ENCODE measurements around the gene FKBP14. TPM values are rescaled to one million over a fixed set of nuclear protein-coding genes. Genes with fewer than 3 reads are reported as not detected.
A peak's percentile ranks its signal among the peaks of the same experiment; 100 is the strongest.

The FKBP14 gene
- total RNA-seq, 1 experiment from 2014 or later: 11.5 TPM

DNA sequence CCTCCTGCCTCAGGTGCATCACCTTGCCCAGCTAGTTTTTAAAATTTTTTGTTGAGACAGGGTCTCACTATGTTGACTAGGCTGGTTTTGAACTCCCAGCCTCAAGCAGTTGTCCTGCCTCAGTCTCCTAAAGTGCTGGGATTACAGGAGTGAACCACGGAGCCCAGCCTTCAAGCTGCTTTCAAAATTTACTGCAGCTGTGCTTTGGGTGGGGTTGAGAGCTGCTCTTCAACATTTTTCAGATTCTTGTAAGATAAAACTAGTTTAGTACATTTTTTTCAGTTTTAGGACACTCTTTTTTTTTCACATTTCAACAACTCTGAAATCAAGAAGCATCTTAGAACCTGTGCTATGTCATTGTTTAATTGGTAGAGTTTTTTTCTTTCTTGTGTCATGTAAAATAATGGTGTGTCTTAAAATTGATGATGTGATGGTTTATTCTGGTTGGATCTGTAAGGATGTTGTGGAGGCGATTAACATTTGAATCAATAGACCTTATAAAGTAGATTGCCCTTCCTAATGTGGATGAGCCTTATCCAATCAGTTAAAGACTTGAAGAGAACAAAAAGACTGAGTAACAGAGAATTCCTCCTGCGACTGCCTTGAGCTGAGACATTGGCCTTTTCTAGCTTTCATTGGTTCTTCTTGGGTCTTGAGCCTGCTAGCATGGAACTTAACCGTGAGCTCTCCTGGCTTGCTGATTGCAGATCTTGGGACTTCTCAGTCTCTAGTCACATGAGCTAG is 15.2 kb upstream of the FKBP14 start:
- Histone ChIP-seq H4K8ac (replicated peaks; ENCODE audit: insufficient read length, low read depth, low read length) (no peak overlapping the region), H3K23me2 (ENCODE audit: insufficient read length, low read depth, low read length, poor library complexity, severe bottlenecking) (no peaks in the 10 kb centered on the region), H3T11ph (ENCODE audit: low read length) (no peak overlapping the region), H3K9me3 (ENCODE audit: control insufficient read depth, low read depth, low read length) (no peaks in the 10 kb centered on the region), H3K14ac (ENCODE audit: insufficient read depth, low read length) (no peak overlapping the region), H2BK120ac (ENCODE audit: low read depth, low read length, poor library complexity, severe bottlenecking) (no peak overlapping the region), H2AK5ac (ENCODE audit: insufficient read length, low read length) (no peak overlapping the region), H4K20me1 (ENCODE audit: control insufficient read depth, insufficient read depth, insufficient read length) (no peaks in the 10 kb centered on the region), H2BK20ac (ENCODE audit: low read depth, low read length, poor library complexity, severe bottlenecking) (no peak overlapping the region), H3K4me1 (ENCODE audit: insufficient read depth, low read length) (peaks cover 4% of the 10 kb centered on the region), H3K4me2 (ENCODE audit: insufficient read depth, insufficient read length, low read length) (no peak overlapping the region), H3K27me3 (ENCODE audit: insufficient read depth, low read length) (no peaks in the 10 kb centered on the region), H3K27ac (ENCODE audit: insufficient read length, low read depth, low read length) (no peak overlapping the region), H3K4ac (ENCODE audit: low read depth, low read length) (no peak overlapping the region), H2AFZ (ENCODE audit: low read length) (no peak overlapping the region), H3K79me2 (ENCODE audit: insufficient read depth, low read length) (peaks cover 11% of the 10 kb centered on the region; the same call in 1 of the 2 replicates), H2BK5ac (ENCODE audit: insufficient read length, low read length) (no peak overlapping the region), H2BK12ac (ENCODE audit: insufficient read length, low read depth, low read length) (no peak overlapping the region), H3K79me1 (ENCODE audit: insufficient read depth, low read depth, low read length, poor library complexity, severe bottlenecking) (peaks cover 24% of the 10 kb centered on the region), H3K56ac (ENCODE audit: insufficient read length, low read depth, low read length) (no peak overlapping the region), H4K91ac (ENCODE audit: insufficient read length, low read depth, low read length) (no peak overlapping the region), H3K9ac (ENCODE audit: extremely low read depth, insufficient read length, low read length) (no peak overlapping the region), H4K5ac (ENCODE audit: insufficient read length, low read depth, low read length) (no peak overlapping the region), H3K18ac (ENCODE audit: insufficient read length, low read depth, low read length) (no peak overlapping the region), H3K23ac (ENCODE audit: insufficient read length, low read depth, low read length) (no peak overlapping the region), H2BK15ac (ENCODE audit: low read depth, low read length) (no peak overlapping the region)
- no peak overlapping the region for H3K4me3 Mint-ChIP-seq
- DNase-seq: no peak
- WGBS (ENCODE audit: extremely low coverage, insufficient read length, low lambda C conversion rate): no CpG with 5 or more reads among the region's 4 CpGs
- H3K36me3 Mint-ChIP-seq (ENCODE audit: insufficient read depth in 1 of 3, low read depth in 3 of 3): peaks cover 4 to 20% (median 18%) of the 10 kb centered on the region in 3 experiments; a peak in 5 of 7 replicates
- H3K27me3 Mint-ChIP-seq (ENCODE audit: low read depth): no peaks in the 10 kb centered on the region
- TF ChIP-seq CTCF (conservative IDR thresholded peaks at IDR 0.05): no peak
- H3K27ac Mint-ChIP-seq: peak overlapping the region in 2 of 3 experiments; percentile 7 to 91; a peak in 3 of 7 replicates
- peaks cover 20 to 28% of the 10 kb centered on the region in 2 experiments for H3K4me1 Mint-ChIP-seq
- H3K9me3 Mint-ChIP-seq: no peaks in the 10 kb centered on the region; a peak in 1 of 5 replicates

Measured in H9 (cell line).